Hippocampal formation (tissue), 2 donors: ENCODE data around the gene RASSF6.
"Not testable (repeated sequence)": the region's sequence is repeated elsewhere in the genome, so short reads cannot be mapped to it uniquely, and the experiment has no call there.

Experiments
- DNase-seq, 2 donors: peaks; one replicate each; lab custom pipeline; 2025; lab: John Stamatoyannopoulos, UW

The RASSF6 gene

DNA sequence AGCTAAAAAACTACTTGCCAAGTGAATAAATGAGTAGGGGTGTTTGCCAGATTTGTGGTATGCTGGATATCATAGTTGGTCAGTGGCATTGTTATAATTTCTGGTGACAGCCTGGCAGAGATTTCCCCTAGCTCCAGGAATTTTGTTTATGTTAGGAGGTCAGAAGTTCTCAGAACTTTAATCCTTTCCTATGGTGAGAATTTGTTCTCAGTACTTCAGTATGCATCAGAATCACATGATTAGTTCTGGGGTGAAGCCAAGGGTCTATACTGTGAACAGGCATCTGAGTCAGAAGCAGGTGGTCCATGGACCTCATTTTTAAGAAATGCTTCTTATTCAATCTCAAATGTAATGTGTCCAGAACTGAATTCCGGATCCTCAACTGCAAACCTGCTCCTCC lies 10.5 kb downstream of the RASSF6 start:
- DNase-seq: no peak

DNA sequence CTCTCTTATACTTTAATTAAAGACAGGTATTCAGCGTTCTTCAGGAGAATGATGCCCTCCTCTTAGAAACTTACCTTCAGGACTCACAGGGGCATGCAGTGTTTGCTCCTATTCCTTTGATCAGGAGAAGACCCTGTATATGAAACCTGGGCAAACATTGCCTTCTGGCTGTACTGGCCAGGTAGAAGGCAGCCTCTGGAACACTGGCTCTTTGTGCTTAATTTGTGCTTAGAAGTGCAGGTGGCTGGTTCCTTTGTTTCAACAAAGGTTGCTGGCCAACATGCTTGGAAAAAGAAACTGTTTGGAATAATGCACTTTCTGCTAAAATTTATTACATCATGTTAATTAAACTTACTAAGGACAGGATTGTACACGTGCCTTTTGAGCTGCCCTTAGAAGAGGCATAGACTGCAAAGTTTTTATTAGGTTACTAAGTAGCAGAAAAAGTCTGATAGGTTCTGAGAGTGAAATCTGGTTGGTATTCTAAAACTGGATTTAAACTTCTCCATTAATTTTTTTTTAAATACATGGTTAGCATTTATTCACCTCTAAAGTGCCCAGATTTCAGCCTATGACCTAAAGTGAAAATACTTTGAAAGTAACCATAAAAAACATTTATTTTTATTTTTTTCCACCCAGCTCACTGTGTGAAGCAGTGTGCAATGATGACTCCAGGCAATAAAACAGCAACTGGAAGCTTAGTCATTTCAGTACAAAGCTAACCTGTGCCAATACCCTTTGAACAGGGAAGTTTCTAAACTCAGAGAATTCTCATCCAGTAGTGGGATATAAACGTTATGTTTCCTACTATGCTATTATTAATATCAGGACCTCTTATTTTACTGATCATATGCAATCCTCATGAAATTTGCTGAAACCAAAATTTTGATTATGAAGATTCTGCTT lies 11.3 kb downstream of the RASSF6 start:
- no peak for DNase-seq

DNA sequence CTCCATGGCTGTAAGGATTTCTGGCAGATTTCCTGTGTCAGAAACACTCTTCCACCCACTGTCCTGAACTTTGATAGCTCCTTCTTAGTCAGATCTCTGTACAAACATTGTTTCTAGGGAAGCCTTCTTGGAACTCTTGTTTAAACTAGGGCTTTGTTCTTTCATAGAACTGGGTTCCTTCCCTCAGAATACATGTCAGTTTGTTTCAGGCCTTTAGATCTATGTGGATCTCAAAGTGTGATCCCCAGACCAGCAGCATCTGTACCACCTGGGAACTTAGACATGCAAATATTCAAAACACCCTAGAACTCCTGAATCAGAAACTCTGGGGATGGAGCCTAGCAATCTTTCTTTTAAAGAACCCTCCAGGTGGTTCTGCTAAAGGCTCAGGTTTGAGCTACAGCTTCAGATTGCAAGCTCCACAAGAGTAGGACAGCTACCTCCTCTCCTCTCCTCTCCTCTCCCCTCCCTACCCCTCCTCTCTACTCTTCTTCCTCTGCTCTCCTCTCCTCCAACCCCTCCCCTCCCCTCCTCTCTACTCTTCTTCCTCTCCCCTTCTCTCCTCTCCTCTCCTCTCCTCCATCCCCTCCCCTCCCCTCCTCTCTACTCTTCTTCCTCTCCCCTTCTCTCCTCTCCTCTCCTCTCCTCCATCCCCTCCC lies 12.7 kb downstream of the RASSF6 start:
- no peak for DNase-seq

DNA sequence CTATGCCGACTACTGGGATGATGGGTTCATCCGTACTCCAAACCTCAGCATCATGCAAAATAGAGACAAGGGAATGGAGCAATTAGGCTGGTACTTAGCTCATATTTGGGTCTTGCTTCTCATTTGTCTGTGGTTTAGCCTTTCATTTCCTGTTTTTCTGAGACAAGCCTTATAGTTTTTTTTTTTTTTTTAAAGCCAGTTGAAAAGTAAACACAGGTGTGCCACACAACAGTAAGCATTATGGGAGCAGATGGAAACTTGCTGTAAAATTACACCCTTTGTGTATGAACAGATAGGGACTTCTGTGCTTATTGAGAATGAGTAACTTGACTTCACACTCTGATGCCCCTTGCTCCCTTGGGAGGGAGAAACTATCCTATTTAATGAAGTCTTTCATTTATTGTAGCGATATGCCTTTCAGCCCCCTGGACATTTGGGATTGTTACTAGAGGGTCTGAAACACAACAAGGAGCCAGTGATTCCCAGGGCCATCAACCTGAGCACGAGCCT lies 13.7 kb downstream of the RASSF6 start:
- DNase-seq: no peak

DNA sequence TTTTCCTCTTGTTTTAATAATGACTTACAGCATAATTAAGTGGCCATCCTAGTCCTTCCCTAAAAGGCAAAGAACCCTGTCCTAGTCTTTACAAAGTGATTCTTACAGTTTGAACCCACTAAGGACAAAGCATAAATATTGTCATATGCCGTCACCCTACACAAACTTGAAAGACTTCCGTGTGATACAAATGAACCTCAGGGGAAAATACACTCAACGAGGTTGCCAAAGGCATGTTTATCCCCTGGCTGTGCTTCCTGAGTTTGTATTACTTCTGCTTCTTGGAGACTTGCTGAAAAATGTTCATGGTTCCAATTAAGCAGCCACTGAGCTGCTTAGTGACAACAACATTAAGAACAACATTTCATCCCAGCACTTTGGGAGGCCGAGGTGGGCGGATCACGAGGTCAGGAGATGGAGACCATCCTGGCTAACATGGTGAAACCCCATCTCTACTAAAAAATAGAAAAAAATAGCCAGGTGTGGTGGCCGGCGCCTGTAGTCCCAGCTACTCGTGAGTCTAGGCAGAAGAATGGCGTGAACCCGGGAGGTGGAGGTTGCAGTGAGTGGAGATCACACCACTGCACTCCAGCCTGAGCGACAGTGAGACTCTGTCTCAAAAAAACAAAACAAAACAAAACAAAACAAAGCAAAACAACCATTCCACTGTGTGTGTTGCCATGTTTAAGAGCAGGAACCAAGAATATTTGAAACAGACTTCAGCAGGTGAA lies 16.2 kb downstream of the RASSF6 start:
- DNase-seq: no peak

DNA sequence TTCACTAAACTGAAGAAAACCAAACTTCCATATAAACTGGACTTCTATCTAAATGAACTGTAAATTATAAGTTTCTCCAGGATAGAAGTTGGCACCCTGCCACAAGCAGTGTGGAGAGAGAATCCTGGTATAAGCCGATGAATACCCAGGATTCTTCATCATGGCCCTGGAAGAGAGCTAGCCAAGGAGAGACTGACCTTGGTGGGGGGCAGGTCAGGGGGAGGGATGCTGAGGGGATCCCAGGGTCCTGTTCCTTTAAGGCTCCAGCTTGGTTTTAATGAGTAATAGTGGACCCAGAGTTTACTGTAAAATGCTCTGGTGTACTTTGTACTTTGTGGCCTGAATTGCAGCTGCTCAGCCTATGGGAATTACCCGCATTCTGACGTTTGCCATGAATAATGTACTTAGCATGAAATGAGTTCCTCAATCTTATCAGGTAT lies 16.9 kb downstream of the RASSF6 start:
- DNase-seq: no peak

DNA sequence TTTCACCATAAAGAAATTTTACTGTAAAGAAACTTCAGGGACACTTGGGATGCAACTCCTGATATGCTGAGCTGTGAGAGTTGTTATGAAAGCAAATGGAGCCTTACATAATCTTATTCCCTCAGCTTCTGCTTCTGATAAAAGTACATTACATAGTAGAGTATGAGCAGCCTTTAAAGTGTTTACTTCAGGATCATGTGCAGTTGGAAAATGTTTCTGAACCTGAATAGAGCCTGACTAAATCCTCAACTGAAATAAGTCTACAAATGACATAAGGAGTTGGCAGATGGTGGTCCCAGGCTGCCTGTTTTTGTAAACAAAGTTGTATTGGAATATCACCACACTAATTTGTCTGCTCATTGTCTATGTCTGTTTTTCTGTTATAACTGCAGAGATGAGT lies 19.3 kb downstream of the RASSF6 start:
- DNase-seq: no peak

DNA sequence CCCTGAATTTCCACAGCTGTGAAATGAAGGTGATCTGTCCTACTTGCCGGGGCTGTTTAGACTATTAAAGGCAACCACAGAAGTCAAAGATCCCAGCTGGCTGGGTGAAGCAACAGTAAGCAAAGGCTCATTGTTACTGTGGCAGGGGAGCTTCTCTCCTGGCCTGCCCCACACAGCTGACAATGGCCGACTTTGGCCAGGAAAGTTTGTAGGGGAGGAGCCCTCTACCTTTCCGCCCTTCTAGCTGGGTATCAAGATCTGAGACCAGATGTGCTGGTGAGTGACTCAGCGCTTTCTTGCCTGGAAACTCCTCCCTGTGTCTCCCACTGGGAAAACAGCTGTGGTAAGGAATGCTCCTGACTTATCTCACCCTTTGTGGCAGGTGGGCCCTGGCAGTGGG lies 21.1 kb downstream of the RASSF6 start:
- no peak for DNase-seq

DNA sequence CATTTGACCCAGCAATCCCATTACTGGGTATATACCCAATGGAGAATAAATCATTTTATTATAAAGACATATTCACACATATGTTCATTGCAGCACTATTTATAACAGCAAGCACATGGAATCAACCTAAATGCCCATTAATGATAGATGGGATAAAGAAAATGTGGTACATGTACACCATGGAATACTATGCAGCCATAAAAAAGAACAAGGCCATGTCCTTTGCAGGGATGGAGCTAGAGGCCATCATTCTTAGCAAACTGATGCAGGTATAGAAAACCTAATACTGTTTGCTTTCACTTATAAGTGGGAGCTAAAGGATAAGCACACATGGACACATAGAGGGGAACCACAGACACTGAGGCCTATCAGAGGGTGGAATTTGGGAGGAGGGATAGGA lies 22.6 kb downstream of the RASSF6 start:
- no peak for DNase-seq

DNA sequence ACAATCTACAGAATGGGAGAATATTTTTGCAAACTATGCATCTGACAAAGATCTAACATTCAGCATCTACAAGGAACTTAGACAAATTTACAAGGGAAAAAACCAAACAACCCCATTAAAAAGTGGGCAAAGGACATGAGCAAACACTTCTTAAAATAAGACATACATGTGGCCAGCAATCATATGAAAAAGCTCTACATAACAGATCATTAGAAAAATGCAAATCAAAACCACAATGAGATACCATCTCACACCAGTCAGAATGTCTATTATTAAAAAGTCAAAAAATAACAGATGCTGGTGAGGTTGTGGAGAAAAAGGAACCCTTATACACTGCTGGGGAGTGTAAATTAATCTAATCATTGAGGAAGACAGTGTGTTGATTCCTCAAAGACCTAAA lies 23.1 kb downstream of the RASSF6 start:
- DNase-seq: not testable (repeated sequence)

DNA sequence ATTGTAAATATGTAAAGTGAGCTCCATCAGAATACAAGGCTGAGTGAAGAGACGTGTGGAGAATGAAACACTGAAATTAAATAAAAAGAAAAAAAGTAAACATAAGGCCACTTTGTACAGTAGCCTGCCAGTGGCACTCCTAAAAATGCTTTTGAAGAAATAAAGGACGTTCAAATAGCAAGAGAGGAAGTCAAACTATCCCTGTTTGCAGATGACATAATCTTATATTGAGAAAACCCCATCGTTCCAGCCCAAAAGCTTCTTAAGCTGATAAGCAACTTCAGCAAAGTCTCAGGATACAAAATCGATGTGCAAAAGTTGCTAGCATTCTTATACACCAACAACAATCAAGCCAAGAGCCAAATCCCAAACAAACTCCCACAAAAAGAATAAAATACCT lies 24.2 kb downstream of the RASSF6 start:
- no peak for DNase-seq

DNA sequence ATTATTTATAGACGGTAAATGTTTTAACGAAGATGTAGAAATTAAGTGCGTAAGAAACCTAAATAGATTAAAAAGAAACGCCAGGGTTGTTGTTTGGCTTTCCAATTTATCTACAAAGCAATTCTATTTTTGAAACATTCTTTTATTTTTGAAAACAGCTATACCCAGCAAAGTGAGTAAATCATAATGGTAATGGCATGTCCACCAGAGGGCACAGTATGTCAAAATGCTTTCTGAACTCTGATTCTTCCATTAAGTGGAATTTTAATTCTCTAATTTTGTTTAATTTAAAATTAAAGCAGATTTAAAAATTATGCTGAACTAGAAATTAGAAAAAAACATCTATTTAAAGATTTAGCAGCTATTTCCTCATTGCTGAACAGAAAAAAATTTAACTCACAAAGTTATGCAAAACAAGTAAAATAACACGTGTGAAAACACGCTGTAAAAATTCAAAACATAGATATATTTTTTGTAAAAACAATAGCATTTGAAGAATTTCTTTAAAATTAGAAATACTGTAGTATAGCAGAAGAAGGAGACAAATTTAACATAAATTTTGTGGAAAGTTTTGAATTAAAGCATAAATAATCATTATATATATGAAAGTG lies 26.5 kb downstream of the RASSF6 start:
- DNase-seq: peak in 1 of 2 donors; percentile 24

DNA sequence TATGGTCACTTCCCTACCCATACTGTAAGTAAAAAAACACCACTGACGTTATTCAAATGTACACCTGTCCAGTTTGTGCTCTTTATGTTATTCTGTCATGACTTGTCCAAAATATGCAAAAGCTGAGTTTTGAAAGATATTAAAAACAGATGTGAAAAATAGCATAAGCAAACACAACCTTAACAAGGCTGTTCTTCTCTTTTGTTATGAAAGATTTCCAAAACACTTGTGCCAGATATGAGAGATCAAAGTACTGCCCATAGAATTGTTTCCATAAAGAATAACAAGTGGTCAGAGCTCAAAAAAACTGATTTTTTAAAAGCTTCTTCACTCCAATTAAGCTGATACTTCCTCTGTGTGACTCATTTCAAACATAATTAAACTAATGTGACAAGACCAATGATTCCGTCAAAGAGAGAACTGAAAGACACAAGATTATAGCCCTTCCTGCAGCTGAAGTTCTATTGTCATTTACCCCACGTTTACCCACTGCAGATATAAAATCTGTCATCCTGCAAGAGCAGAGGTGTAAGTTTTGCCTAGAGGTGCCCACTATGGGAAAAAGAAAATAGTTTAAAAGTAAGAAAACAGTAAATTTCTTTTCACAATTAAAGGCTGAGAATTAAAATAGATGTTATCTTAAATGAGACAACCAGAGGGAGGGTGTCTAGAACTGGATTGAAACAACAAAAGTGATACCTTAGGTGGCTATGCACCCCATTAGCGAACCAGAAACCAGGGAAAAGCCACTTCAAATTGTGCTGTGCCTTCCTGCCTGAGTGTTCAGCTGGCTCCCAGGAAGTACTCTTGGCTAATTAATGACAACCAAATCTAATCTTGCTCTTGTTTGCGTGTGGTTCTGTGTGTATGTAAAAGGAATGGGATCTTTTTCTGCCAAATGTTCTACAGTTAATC lies 30.1 kb downstream of the RASSF6 start:
- DNase-seq: no peak

DNA sequence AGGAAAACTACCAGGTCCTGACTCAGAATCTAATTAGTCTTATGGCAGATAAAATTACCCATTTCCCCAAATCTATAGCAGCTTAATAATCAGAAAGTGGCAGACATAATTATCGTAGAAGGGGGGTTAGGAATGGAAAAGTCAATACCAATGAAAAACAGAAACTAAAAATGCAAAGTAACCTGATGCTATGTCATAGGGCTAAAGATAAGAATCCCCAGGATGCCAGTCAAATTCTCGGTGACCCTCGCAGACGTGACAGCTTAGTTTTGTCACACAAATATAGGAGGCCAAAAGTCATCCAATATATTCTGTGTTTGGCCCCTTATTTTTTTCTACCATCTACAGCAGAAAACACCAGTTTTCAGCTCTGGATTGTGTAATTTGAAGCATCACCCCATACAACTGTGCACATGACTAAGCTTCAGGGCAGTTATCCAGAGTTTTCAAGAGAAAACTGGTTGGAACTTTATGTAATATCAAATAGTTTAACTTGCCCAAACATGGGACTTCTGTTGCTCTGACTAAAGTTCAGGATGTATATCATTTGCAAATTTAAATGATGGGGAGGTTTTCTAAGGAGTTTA lies 30.9 kb downstream of the RASSF6 start:
- DNase-seq: no peak

DNA sequence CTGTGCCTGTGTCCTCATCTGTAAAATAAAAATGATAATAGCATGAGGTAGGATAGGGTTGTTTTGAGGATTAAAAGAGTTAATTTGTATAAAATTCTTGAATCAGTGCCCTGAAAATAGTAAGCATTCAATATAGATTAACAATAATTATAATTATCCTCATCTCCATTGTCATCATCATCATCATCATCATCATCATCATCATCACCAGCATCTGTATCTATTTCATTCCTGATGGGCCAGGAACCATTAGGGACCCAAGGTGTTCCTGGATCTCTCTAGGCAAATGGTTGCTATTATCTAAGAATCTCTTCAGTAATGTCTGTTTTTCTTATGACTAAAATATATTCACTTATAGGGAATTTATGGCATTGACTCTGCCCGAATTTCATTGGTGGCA lies 31.6 kb downstream of the RASSF6 start:
- DNase-seq: no peak

DNA sequence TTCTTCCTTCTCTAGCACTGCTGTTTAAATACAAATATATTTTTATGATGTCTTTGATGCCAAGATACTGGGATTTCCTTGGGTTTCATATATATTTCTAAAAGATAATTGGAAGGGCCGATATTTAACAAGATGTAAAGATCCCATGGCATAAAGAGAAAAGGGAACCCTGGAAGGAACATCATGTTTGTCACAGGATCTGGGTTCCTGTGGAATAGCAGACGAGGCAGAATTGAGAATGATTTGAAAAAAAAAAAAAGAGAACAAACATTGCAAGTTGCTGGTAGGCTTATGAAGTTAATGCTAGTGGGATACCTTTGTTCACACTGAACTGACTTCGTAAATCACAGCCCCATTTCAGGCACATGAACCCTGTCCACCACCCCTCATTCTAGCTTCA lies 33.6 kb downstream of the RASSF6 start:
- no peak for DNase-seq

DNA sequence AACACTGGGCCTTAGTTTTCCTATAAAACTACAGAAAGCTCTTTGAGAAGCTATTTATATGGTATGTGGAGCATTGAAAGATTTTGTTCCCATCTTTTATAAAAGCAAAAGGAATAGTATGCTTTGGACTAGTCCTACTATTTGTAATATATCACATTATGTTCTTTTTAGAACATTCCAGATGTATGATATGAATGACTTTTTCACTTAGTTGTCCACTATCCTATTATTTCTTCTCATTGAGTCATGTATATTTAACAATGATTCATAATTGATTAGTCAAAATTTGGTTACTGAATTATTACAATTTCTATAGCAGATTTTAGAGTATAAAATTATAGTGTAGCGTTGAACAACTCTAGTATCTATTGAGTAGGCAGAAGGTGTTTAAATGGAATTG lies 34.2 kb downstream of the RASSF6 start:
- no peak for DNase-seq

DNA sequence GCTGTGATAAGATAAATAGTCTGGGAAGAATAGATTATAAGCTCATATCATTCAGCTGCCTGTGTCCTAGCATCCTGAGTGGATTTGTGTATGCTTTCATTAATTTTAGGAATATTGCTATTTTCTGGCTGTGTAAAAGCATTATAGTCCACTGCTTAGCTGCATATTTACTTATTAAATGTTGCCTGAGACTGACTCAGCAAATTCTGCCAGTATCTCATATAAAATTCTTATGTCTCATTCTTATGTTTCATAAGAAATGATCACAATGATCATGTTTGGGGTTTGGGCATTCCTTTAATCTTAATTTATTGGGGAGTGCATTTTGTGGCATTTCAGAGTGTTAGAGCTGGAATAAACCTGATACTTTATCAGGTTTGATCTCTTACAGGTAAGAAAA lies 34.9 kb downstream of the RASSF6 start:
- no peak for DNase-seq

DNA sequence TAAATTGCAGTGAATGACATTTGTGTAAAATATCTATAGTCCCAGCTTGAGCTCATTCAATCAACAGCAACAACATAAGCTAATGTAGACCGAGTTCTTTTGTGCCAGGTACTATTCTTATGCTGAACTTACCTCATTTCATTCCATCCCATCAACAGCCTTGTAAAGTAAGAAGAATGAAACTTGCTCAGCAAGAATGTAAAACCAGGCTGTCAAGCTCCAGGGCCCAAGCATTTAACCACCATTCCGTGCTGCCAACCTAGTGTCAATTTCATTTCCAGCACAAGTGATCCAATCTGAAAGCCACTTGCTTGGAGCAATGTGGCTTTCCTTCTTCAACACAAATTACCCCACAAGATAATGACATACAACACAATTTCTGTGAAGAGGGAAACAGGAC lies 36.6 kb downstream of the RASSF6 start:
- no peak for DNase-seq

DNA sequence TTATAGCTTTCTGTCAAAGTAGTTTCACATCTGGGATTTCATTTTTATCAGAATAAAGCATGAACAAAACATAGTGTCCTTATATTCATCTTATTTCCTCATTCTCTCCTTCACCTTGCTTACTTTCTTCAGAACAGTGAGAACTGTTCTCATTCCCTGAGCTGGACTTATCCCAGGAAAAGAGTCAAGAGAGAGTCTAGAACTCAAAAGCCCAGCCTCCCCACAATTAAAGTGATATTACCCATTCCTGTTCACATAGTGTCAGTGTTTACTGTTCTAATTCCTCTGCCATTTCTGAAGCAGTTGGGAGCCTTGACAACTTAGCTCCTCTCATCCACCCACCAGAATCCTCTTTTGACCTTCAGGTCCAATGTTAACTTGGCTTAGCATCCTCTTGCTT lies 42.9 kb downstream of the RASSF6 start:
- no peak for DNase-seq

DNA sequence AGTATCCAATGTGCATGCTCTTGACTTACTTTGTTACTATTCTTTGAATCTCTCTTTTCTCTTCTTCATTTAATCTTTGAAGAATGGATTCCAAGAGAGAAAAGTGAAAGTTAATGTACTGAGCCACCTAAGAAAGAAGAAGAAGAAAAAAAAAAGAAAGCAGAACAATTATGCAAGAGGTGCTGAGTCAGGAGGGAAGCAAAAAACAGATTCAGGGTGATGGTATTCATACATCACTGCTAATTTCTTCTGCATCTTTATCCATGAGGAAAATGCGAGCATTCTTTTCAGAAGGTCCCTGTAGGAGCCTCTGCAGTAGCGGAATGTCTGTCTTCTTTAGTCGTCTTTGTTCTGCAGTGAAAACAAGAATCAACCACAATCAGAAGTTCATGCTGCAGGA lies 43.9 kb downstream of the RASSF6 start:
- no peak for DNase-seq
